HG03565 (cell line): ENCODE results near the gene CPAMD8.
"Not testable (repeated sequence)": the region's sequence is repeated elsewhere in the genome, so short reads cannot be mapped to it uniquely, and the experiment has no call there.

Experiments used
- ATAC-seq: cut with Tn5 transposase; IDR thresholded peaks from one replicate; pipeline ENCODE4 v1.9.1; 2021; ENCODE audit warnings: mild to moderate bottlenecking, moderate library complexity; ENCODE audit not compliant: unreplicated experiment

The CPAMD8 gene

DNA sequence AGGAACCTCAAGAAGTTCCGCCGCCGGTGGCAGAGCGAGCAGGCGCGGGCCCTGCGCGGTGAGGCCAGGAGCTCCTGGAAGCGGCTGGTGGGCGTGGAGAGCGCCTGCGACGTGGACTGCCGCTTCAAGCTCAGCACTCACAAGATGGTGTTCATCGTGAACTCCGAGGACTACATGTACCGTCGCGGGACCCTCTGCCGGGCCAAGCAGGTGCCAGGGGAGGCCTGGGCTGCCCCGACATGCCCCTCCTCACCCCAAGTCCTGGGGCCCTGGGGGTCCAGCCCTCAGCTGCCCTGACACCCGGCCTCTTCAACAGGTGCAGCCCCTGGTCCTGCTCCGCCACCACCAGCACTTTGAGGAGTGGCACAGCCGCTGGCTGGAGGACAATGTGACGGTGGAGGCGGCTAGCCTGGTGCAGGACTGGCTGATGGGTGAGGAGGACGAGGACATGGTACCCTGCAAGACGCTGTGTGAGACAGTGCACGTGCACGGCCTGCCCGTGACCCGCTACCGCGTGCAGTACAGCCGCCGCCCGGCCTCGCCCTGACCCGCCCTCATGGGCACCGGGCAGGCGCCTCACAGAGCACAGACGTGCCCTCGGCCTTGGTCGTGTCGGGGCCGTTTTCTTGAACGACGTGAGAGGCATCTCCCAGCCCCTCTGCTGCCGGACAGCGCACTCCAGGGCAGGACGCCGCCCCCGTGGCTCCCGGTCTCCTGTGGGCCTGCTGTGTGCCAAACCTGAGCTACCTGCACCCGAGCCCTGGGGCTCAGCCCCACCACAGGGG, 148.2 kb downstream of the CPAMD8 start:
- ATAC-seq: no peak

DNA sequence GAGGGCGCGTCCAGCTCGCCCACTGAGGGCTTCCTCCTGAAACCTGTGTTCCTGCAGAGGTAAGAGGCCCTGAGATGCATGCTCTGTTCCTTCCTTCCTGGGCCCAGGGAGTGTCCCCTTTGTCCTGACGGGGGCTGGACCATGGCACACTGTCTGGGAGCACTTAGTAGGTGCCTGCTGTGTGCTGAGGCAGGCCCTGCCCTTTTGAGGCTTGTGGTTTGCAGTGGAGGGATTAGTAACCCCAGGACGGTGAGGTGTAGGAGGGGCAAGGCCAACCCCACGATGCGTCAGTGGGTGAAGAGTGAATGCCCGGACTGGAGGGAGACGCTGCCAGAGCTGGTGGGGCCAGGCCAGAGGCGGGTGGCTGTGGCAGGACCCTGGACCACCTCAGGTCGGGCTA, 149.0 kb downstream of the CPAMD8 start:
- ATAC-seq: no peak

GRCh38 chr19:16876904-16877361, 149.7 kb downstream of the CPAMD8 start:
- no peak for ATAC-seq

- ATAC-seq: no peak
These were observed 150.7 kb downstream of the CPAMD8 start for GRCh38 chr19:16875584-16876555.

DNA sequence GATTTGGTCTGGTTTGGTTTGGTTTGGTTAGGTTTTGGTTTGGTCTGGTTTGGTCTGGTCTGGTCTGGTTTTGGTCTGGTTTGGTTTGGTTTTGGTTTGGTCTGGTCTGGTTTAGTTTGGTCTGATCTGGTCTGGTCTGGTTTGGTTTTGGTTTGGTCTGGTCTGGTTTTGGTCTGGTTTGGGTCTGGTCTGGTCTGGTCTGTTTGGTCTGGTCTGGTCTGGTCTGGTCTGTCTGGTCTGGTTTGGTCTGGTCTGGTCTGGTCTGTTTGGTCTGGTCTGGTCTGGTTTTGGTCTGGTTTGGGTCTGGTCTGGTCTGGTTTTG, 151.7 kb downstream of the CPAMD8 start:
- not testable (repeated sequence) for ATAC-seq

DNA sequence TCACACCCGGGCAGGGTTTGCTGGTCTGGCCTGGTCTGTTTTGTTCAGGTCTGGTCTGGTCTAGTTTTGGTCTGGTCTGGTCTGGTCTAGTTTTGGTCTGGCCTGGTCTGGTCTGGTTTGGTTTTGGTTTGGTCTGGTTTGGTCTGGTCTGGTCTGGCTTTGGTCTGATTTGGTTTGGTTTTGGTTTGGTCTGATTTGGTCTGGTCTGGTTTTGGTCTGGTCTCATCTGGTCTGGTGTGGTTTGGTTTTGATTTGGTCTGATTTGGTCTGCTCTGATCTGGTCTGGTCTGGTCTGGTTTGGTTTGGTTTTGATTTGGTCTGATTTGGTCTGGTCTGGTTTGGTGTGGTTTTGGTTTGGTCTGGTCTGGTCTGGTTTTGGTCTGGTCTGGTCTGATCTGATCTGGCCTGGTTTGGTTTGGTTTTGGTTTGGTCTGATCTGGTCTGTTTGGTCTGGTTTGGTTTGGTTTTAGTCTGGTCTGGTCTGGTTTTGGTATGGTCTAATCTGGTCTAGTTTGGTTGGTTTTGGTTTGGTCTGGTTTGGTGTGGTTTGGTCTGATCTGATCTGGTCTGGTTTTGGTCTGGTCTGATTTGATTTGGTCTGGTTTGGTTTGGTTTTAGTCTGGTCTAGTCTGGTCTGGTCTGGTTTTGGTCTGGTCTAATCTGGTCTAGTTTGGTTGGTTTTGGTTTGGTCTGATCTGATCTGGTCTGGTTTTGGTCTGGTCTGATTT, 152.2 kb downstream of the CPAMD8 start:
- no peak for ATAC-seq

DNA sequence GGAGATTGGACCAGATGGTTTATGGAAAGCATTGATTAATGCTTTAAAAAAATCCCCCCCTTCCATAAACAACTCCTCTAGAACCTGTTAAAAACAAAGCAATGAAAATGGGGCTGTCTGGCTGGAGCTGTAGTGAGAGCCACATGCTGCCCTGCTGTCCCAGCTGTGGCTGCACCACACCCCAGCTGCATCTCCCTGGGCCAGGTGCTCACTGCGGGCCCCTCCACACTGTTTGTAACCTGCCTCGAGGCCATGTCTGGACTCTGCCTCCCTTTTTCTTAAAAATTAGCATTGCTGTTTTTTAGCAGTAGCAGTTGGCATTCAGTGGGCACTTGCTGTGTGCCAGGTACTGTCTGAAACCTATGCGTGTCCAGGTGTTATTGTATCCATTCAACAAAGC, 153.0 kb downstream of the CPAMD8 start:
- no peak for ATAC-seq

DNA sequence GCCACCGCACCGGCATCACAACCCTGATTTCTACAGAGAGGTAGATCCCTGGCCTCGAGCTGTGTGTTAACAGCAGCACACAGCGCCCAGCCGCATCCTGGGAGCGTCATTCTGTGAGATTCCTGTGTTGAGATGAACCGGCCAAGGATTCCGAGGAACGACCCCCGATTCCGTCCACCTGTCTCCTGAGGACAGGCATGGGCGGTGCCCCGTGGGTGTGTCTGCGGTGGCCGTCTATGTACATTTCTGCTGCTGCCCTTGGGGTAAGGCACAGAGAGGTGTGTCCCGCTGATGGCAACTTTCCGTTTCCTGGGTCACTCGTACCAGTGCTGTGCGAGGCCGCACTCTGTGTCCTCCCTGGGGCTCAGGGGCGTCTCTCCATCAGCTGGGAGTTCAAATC, 153.9 kb downstream of the CPAMD8 start:
- ATAC-seq: no peak

DNA sequence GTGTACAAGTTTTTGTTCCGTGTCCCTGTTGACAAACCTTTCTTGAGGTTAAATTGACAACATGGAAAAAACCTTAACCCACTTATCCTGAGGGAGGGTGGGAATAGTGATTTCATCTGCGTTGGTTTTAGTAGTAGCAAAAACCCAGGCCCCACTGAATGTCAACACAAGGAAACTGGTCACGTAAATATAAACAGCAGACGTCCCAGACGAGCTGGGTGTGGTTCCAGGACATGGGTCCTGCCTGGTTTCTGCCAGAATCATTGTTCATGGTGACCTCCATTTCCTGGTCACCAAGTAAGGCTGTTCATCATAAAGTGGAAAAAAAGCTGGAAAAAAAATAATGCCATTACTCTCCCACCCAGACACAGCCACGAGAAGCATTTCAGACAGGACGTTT, 154.7 kb downstream of the CPAMD8 start:
- ATAC-seq: no peak

DNA sequence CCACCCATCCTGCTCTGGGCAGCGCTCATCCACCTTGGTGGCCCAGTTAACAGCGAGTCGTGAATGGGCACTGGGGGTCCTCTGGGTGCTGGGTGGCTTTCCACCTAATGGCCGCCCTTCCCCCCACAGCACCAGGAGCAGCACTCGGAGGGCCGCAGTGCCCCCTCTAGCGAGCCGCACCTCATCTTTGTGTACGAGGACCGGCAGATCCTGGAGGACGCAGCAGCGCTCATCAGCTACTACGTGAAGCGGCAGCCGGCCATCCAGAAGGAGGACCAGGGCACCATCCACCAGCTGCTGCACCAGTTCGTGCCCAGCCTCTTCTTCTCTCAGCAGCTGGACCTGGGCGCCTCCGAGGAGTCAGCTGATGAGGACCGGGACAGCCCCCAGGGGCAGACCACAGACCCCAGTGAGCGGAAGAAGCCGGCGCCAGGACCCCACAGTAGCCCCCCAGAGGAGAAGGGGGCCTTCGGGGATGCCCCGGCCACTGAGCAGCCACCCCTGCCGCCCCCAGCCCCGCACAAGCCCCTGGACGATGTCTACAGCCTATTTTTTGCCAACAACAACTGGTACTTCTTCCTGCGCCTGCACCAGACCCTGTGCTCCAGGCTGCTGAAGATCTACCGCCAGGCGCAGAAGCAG, 157.2 kb downstream of the CPAMD8 start:
- no peak for ATAC-seq

- ATAC-seq: no peak
These were observed 158.0 kb downstream of the CPAMD8 start for GRCh38 chr19:16868423-16869130.

DNA sequence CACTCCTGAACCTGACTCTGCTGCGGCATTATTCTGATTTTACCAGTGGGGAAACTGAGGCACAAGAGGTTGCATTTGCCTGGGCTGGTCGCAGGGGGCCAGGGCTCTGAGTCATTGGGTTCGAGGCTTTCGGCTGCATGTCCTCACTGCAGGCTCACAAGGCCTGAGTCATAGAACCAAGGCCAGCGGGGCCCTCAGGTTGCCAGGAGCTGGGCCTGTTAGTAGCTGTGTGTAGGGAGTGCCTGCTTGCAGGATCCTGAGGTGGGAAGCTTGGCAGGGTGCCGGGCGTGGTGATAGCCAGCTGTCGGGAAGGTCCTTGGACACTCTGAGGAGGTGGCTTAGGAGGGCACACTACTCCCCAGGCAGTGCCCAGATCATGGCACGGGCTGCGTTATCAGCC, 159.4 kb downstream of the CPAMD8 start:
- no peak for ATAC-seq

- no peak for ATAC-seq
These were observed 163.7 kb downstream of the CPAMD8 start for GRCh38 chr19:16862826-16863415.

GRCh38 chr19:16861834-16862233, 164.8 kb downstream of the CPAMD8 start:
- ATAC-seq: no peak

GRCh38 chr19:16861011-16861410, 165.6 kb downstream of the CPAMD8 start:
- ATAC-seq: no peak

GRCh38 chr19:16860118-16860517, 166.5 kb downstream of the CPAMD8 start:
- ATAC-seq: no peak

- no peak for ATAC-seq
These were observed 167.0 kb downstream of the CPAMD8 start for GRCh38 chr19:16859626-16860025.

DNA sequence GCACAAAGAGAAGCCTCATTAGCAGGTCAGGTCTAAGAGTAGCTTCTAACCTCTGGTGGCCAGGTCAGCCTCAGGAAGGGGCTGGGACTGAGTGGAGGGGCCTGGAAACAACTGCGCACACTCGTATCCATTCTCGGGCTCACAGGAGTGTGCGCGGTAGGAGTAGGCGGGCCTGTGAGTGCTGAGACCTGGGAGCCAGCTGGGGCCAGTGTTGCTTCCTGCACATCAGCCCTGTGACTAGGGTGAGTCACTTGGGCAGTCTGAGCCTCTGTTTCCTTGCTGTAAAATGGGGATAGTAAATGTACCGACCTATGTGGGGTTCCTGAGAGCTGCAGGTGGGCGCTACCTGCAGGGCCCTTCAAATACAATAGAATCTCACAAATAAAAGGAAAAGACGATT, 170.5 kb downstream of the CPAMD8 start:
- no peak for ATAC-seq

GRCh38 chr19:16853066-16853465, 173.5 kb downstream of the CPAMD8 start:
- ATAC-seq: no peak
